Tibial artery (tissue), 4 donors: ENCODE data around the gene RPL18.

Source experiments
- DNase-seq, 2 donors: peaks; one replicate each; pipeline ENCODE4 v3.0.0-alpha.2; 2019
- H3K27ac ChIP-seq, 2 donors: fragments of 200-600 bp; sonication (generic) in 1 of 2; 1 replicate in 1 of 2; 2 replicates in 1 of 2; pipeline ENCODE4 v1.5.1; 2018 to 2019; ENCODE audit warnings: mild to moderate bottlenecking in 1 of 2
- H3K27me3 ChIP-seq, 2 donors: fragments of 200-600 bp; sonication (generic) in 1 of 2; one replicate each; pipeline versions ENCODE4 v1.5.1 to v1.6.0; 2016 to 2019
- H3K36me3 ChIP-seq, 3 donors: fragments of 200-600 bp; sonication (generic) in 2 of 3; one replicate each; pipeline ENCODE4 v1.5.1; 2016 to 2019; ENCODE audit warnings: mild to moderate bottlenecking in 2 of 3
- H3K4me1 ChIP-seq, 4 donors: fragments of 200-600 bp; sonication (generic) in 2 of 4; 1 replicate in 3 of 4; 2 replicates in 1 of 4; pipeline ENCODE4 v1.5.1; 2016 to 2019
- H3K4me3 ChIP-seq, 2 donors: fragments of 200-600 bp; sonication (generic) in 1 of 2; 1 replicate in 1 of 2; 2 replicates in 1 of 2; pipeline ENCODE4 v1.5.1; 2018 to 2019; ENCODE audit warnings: mild to moderate bottlenecking in 2 of 2
- H3K9me3 ChIP-seq, 3 donors: fragments of 200-600 bp; sonication (generic) in 1 of 3; one replicate each; pipeline ENCODE4 v1.5.1; 2016 to 2019
- CTCF ChIP-seq, 2 experiments: fragments of 200-600 bp in 1 of 2; fragments of 450-650 bp in 1 of 2; IDR thresholded peaks; one replicate each; pipeline ENCODE4 v1.5.1; 2017 to 2019; ENCODE audit warnings: antibody characterized with exemption in 2 of 2, mild to moderate bottlenecking in 1 of 2, moderate library complexity in 1 of 2
- intact Hi-C: fragments of 100-400 bp; cut with DNase I; formaldehyde crosslinking; loops from one replicate; pipeline ENCODE4 v1.15.0; 2023; ENCODE audit warnings: low total_unique reads

RPL18 gene

DNA sequence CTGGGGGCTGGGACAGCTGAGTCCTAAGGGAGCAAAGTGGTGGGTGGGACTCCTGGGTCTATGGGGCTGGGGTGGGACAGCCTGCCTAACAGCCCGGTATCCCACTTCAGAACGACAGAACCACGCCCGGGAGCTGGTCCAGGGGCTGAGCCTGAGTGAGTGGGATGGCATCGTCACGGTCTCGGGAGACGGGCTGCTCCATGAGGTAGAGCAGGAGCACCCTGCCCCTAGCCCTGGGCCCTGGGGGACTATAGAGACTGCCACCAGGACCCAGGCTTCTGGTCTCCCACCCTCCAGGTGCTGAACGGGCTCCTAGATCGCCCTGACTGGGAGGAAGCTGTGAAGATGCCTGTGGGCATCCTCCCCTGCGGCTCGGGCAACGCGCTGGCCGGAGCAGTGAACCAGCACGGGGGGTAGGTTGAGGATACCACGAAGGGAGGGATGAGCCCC is 8.9 kb upstream of the RPL18 start:
- Histone ChIP-seq H3K27ac (no peak overlapping the region), H3K27me3 (no peaks in the 10 kb centered on the region), H3K36me3 (peaks cover 0 to 69% (median 7%) of the 10 kb centered on the region in 3 donors), H3K9me3 (no peaks in the 10 kb centered on the region), H3K4me3 (no peak overlapping the region), H3K4me1 (peaks cover 0 to 46% (median 31%) of the 10 kb centered on the region in 4 donors)
- intact Hi-C loops, result no loop called here
- DNase-seq, result no peak
- TF ChIP-seq CTCF (IDR thresholded peaks at IDR 0.05), result no peak

- no peaks in the 10 kb centered on the region for H3K27me3 ChIP-seq
- no peak for TF ChIP-seq CTCF (IDR thresholded peaks at IDR 0.05)
- H3K4me3 ChIP-seq, result no peak overlapping the region
- H3K27ac ChIP-seq, result no peak overlapping the region
- intact Hi-C loops, result no loop called here
- no peaks in the 10 kb centered on the region for H3K9me3 ChIP-seq
- H3K36me3 ChIP-seq, result peaks cover 0 to 69% (median 7%) of the 10 kb centered on the region in 3 donors
- H3K4me1 ChIP-seq, result peaks cover 0 to 45% (median 30%) of the 10 kb centered on the region in 4 donors
- peak in 1 of 2 donors; percentile 72 for DNase-seq
These were observed 8.4 kb upstream of the RPL18 start for GRCh38 chr19:48627201-48627864.

- Histone ChIP-seq H3K27me3 (no peaks in the 10 kb centered on the region), H3K36me3 (peaks cover 0 to 61% (median 7%) of the 10 kb centered on the region in 3 donors), H3K4me1 (peaks cover 0 to 40% (median 30%) of the 10 kb centered on the region in 4 donors), H3K4me3 (no peak overlapping the region), H3K9me3 (no peaks in the 10 kb centered on the region), H3K27ac (no peak overlapping the region)
- TF ChIP-seq CTCF (IDR thresholded peaks at IDR 0.05), result no peak
- intact Hi-C loops, result no loop called here
- DNase-seq, result peak in 1 of 2 donors; percentile 71
These were observed 6.9 kb upstream of the RPL18 start for GRCh38 chr19:48625891-48626327.

DNA sequence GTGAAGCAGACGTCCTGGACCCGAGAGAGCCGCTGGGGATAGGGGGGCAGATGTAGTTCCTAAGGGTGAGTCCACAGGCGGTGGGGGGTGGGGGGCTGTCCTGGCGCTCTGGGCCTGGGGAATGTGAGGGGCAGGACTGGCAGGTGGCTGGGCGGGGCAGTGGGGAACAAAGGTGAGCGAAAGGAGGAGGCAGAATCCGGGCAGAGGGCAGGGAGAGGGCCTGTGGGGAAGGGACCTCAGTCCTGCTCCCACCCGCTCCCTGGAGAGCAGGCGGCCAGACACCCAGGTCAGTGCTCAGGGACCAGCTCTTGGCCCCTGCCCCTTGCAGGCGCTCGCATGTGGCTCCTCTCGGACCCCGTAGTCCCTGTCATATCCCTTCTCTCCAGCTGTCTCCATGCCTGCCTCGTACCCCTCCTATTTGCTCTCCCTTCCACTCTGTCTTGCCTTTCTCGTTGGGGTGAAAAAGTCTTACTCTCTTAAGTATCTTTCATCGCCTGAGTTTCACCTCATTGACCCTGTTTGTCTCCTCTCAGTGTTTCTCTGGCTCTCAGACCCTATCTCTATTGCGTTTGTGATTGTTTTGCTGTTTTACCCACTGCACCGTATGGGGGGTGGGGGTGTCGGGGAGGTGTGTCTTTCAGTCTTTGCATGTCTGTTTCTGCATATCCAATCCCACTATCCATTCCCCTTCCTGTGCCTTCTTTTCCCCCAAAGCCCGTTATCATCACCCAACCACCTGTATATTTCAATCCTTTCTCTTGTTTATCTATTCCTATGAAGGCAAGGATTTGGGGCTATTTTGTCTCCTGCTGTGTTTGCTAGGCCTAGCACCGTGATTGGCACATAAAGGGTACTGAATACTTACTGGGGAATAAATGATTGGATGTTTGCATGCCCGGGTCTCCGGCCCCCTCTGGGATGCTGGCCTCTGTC is 6.1 kb upstream of the RPL18 start:
- H3K9me3 ChIP-seq, result no peaks in the 10 kb centered on the region
- DNase-seq, result peak in 1 of 2 donors; percentile 69
- peaks cover 0 to 52% (median 7%) of the 10 kb centered on the region in 3 donors for H3K36me3 ChIP-seq
- no peak for TF ChIP-seq CTCF (IDR thresholded peaks at IDR 0.05)
- peak overlapping the region; percentile 56 to 64 for H3K4me3 ChIP-seq
- intact Hi-C loops, result no loop called here
- peaks cover 0 to 39% (median 28%) of the 10 kb centered on the region in 4 donors for H3K4me1 ChIP-seq
- peak overlapping the region; percentile 80 to 81 for H3K27ac ChIP-seq
- H3K27me3 ChIP-seq, result no peaks in the 10 kb centered on the region

DNA sequence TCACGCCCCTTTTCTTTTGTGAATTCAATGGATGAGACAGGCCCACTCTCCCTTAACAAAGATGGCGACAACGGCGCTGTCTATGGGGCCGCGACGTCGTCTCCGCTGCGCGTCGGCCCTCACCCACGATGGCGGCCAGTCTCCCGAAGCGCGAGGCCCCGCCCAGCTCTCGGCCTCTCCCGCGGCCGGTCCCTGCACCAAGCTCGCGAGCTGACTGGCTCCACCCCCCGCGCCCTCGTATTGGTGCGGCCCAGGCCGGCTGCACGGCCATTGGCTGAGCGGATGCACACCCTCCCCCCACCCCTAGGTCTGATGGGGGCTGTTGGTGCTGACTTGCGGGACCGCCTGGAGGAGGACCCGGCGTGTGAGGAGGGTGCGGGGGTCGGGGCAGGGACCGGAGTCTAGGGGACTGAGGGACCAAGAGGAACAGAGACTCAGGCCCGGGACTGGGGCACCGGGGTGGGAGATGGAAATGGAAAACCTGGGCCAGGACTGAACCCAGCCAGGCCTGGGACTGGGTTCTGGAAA is 5.2 kb upstream of the RPL18 start:
- DNase-seq, result peak; percentile 98 to 99
- Histone ChIP-seq H3K4me1 (peaks cover 0 to 42% (median 29%) of the 10 kb centered on the region in 4 donors), H3K36me3 (peaks cover 0 to 43% (median 7%) of the 10 kb centered on the region in 3 donors), H3K4me3 (peak overlapping the region; percentile 56 to 64), H3K27me3 (no peaks in the 10 kb centered on the region), H3K9me3 (no peaks in the 10 kb centered on the region), H3K27ac (peak overlapping the region; percentile 80 to 81)
- peak in 1 of 2 experiments; percentile 7 for TF ChIP-seq CTCF (IDR thresholded peaks at IDR 0.05)
- intact Hi-C loops, result no loop called here
